Renal pelvis (tissue), 4 donors: ENCODE results near the gene RESP18. TPM values are rescaled to one million over a fixed set of nuclear protein-coding genes. Genes with fewer than 3 reads are reported as not detected.
A peak's percentile ranks its signal among the peaks of the same experiment; 100 is the strongest.

Source experiments
- DNase-seq: peaks from one replicate; pipeline ENCODE4 v3.0.0-alpha.2; 2013
- polyA plus RNA-seq, 3 donors: library from polyadenylated mRNA; unstranded; fragments of 120-200 nt; gene quantifications; one replicate each; pipeline ENCODE4 v1.2.1, GENCODE V29; 2013; ENCODE audit not compliant: insufficient read length in 3 of 3

Gene RESP18
- polyA plus RNA-seq, 3 donors = not detected

DNA sequence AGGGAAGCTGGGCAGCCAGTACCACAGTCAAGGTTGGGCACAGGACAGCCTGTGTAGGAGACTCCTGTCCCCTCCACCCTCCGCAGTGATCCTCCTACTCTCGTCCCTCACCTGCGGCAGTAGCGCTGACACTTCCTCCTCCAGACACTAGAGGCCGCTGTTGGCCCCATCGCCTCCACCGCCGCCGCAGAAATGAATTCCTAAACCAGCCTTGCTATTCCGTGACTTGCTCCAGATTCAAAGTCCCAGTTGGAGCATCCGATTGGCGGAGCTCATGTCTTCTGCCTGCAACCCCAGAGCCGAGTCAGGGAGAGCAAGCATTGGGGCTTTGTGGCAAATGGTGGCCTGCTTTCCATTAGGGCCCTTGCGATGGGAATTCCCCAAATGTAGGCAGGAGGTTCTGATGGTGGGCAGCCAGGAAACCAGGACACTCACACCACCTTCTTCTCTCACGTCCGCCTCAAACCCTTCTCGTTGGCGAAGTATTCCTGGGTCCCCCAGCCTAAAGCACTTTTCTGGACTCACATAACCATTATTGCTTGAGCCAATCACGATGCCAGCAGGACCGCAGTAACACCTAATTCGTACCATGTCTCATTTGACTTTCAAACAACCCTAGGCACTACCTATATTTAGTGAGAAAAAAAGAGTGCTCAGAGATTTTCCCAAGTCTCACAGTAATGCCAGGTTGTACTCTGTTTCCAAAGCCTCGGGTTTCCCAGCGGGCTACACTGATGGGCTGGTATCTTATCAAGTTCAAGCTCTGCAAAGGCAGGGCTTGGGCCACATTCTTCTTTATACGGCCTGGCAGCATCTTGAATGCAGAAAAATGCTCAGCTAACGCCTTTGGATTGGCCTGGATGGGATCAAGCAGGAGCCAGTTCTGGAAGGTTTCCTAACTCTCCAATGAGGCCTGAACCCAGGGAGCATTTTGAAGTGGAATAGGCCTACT lies 54.6 kb downstream of the RESP18 start:
- DNase-seq = peak; percentile 78

Other genes with a start within 250 kb of the RESP18 start
- gene NHEJ1, start 171.9 kb downstream of the RESP18 start, polyA plus RNA-seq = 10 to 100 TPM; 17.6 to 21.4 (median 19.6) TPM
- 10 to 100 TPM; 23.5 to 29.0 (median 25.1) TPM for gene SLC23A3, start 162.7 kb downstream of the RESP18 start, polyA plus RNA-seq
- gene CNPPD1, start 155.8 kb downstream of the RESP18 start, polyA plus RNA-seq = 10 to 100 TPM; 71.7 to 79.7 (median 78.6) TPM
- gene RETREG2, start 154.5 kb downstream of the RESP18 start, polyA plus RNA-seq = 100 to 1,000 TPM; 113 to 119 (median 113) TPM
- gene ZFAND2B, start 126.0 kb downstream of the RESP18 start, polyA plus RNA-seq = 10 to 100 TPM; 40.9 to 51.8 (median 49.4) TPM
- gene ABCB6, start 113.8 kb downstream of the RESP18 start, polyA plus RNA-seq = 10 to 100 TPM; 37.9 to 47.3 (median 44.8) TPM
- gene ATG9A, start 103.1 kb downstream of the RESP18 start, polyA plus RNA-seq = 10 to 100 TPM; 45.2 to 48.4 (median 46.3) TPM
- 10 to 100 TPM; 51.3 to 84.1 (median 72.8) TPM for gene ANKZF1, start 102.9 kb downstream of the RESP18 start, polyA plus RNA-seq
- gene GLB1L, start 87.3 kb downstream of the RESP18 start, polyA plus RNA-seq = 10 to 100 TPM; 17.4 to 28.5 (median 27.1) TPM
- 10 to 100 TPM; 38.9 to 40.4 (median 39.9) TPM for gene STK16, start 87.3 kb downstream of the RESP18 start, polyA plus RNA-seq
- gene TUBA4B, start 79.5 kb downstream of the RESP18 start, polyA plus RNA-seq = 1 to 10 TPM in 1 of 3 donors, under 1 TPM in 2; 0.89 to 1.1 (median 0.91) TPM
- gene TUBA4A, start 78.8 kb downstream of the RESP18 start, polyA plus RNA-seq = 10 to 100 TPM; 32.9 to 40.0 (median 33.1) TPM
- gene DNAJB2, start 53.4 kb downstream of the RESP18 start, polyA plus RNA-seq = 10 to 100 TPM; 75.7 to 85.1 (median 79.1) TPM
- under 1 TPM; 0.16 to 0.27 (median 0.17) TPM for gene PTPRN, start 23.3 kb downstream of the RESP18 start, polyA plus RNA-seq
- gene DNPEP, start 55.2 kb upstream of the RESP18 start, polyA plus RNA-seq = 10 to 100 TPM; 64.4 to 91.2 (median 66.4) TPM
- gene DES, start 85.6 kb upstream of the RESP18 start, polyA plus RNA-seq = 1 to 10 TPM; 5.5 to 8.2 (median 6.0) TPM
- 10 to 100 TPM; 13.1 to 16.9 (median 13.5) TPM for gene SPEG, start 102.1 kb upstream of the RESP18 start, polyA plus RNA-seq
- gene GMPPA, start 166.1 kb upstream of the RESP18 start, polyA plus RNA-seq = 10 to 100 TPM; 35.6 to 40.0 (median 39.0) TPM
- under 1 TPM; 0.12 to 0.21 (median 0.18) TPM for gene ASIC4, start 181.7 kb upstream of the RESP18 start, polyA plus RNA-seq
- 10 to 100 TPM; 29.3 to 45.3 (median 34.6) TPM for gene CHPF, start 211.1 kb upstream of the RESP18 start, polyA plus RNA-seq
- gene TMEM198, start 211.3 kb upstream of the RESP18 start, polyA plus RNA-seq = 1 to 10 TPM; 3.1 to 4.1 (median 3.8) TPM
- 100 to 1,000 TPM; 150 to 189 (median 179) TPM for gene OBSL1, start 238.8 kb upstream of the RESP18 start, polyA plus RNA-seq
- gene INHA, start 239.6 kb upstream of the RESP18 start, polyA plus RNA-seq = 1 to 10 TPM in 2 of 3 donors, under 1 TPM in 1; 0.87 to 3.1 (median 2.9) TPM